Heart left ventricle (tissue), 13 donors: ENCODE results near the gene GLIPR1L1.

Source experiments
- POLR2A ChIP-seq, 2 donors: fragments of 450-650 bp; IDR thresholded peaks; one replicate each; pipeline ENCODE4 v1.6.1; 2017; ENCODE audit warnings: antibody characterized with exemption in 2 of 2, mild to moderate bottlenecking in 2 of 2, moderate library complexity in 2 of 2
- TF ChIP-seq, protein P1 (sequence below), 12 donors: fragments of 200-600 bp; sonication (generic) in 4 of 12; IDR thresholded peaks; one replicate each; pipeline versions ENCODE4 v1.5.0 to v1.8.0; 2018 to 2022; ENCODE audit warnings: antibody characterized with exemption in 12 of 12, mild to moderate bottlenecking in 5 of 12
- donor health status: ischemic (EF 13 %, LVEDD 7.1; RV severe dilation, severe dysfunction).
- donor health status: DM: no; HTN: yes; CAD: no.
- donor health status: DM: no; HTN: no; CAD: no.
- donor health status: ischemic (EF 25% LVEDD 6.9; RV normal size, moderate dysfunction).
- donor health status: ischemic (EF 25% LVEDD 5.7; RV mildly dilated, moderate dysfunction).
- donor health status: ischemic (EF 35%, LVEDD 5.7; RV mildly dilated, moderate dysfunction).
- donor health status: nonischemic (EF 11% LVEDD 7.7; RV severe dilation, severe dysfunction).
- donor health status: DM: yes; HTN: yes; CAD: no.
- donor health status: PGD.
- donor health status: ischemic (EF 29% LVEDD 5.4; RV normal size, mild dysfunction).
- donor health status: nonischemic (EF 23%, LVEDD 6.1; RV moderate dilation, normal function).

DNA sequence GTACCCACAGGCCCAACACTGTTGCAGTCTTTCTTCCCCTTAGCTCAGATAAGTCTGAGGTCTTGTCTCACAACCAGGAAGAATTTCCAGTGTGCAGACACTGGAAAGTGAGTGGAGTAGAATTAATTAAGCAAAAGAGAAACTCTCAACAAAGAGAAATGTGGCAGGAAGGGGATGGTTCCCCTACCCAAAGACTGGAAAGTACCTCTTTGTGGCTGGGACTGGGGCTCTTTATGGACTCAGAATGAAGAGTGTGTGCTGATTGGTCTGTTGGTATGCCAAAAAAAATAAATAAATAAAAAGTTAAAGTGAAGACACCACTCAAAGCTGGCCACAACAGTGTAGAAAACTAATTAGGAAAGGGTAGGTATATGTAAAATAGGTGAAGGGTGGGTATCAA is 26.4 kb downstream of the GLIPR1L1 start:
- no peak for TF ChIP-seq POLR2A (IDR thresholded peaks at IDR 0.05)
- TF ChIP-seq, protein P1, sequence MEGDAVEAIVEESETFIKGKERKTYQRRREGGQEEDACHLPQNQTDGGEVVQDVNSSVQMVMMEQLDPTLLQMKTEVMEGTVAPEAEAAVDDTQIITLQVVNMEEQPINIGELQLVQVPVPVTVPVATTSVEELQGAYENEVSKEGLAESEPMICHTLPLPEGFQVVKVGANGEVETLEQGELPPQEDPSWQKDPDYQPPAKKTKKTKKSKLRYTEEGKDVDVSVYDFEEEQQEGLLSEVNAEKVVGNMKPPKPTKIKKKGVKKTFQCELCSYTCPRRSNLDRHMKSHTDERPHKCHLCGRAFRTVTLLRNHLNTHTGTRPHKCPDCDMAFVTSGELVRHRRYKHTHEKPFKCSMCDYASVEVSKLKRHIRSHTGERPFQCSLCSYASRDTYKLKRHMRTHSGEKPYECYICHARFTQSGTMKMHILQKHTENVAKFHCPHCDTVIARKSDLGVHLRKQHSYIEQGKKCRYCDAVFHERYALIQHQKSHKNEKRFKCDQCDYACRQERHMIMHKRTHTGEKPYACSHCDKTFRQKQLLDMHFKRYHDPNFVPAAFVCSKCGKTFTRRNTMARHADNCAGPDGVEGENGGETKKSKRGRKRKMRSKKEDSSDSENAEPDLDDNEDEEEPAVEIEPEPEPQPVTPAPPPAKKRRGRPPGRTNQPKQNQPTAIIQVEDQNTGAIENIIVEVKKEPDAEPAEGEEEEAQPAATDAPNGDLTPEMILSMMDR (IDR thresholded peaks at IDR 0.05) = no peak
